ENCODE measurements around the gene HOXD4. TPM values are rescaled to one million over a fixed set of nuclear protein-coding genes. Genes with fewer than 3 reads are reported as not detected.

HOXD4 gene
- total and polyA plus RNA-seq, 8 donors = 0.17 to 0.99 (median 0.68) TPM

GRCh38 chr2:176187899-176188773 lies 36.8 kb downstream of the HOXD4 start, which contains the start of gene HOXD1:
Gene HOXD1, plus strand, starts transcription at chr2:176188668. Its CDS starts 134 bp downstream, at chr2:176188802.
- no peaks in the 10 kb centered on the region for H3K9me3 ChIP-seq
- no peak for TF ChIP-seq CTCF (IDR thresholded peaks at IDR 0.05)
- peak; percentile 90 for ATAC-seq
- no peaks in the 10 kb centered on the region for H3K36me3 ChIP-seq
- intact Hi-C loops (cut with DNase I) = no loop called here
- H3K27ac ChIP-seq = peak within 1 kb of the TSS; percentile 53 to 60
- H3K4me3 ChIP-seq = peak within 1 kb of the TSS; percentile 45 to 47
- DNase-seq = peak in 3 of 4 donors; percentile 36 to 84 (median 59)
- peaks cover 54 to 100% of the 10 kb centered on the region in 2 donors for H3K27me3 ChIP-seq
- H3K4me1 ChIP-seq = peaks cover 3 to 24% of the 10 kb centered on the region in 2 donors

- DNase-seq = peak in 1 of 4 donors; percentile 80
Observed at GRCh38 chr2:176188774-176189680, 37.7 kb downstream of the HOXD4 start.

GRCh38 chr2:176189681-176190641 lies 38.6 kb downstream of the HOXD4 start:
- H3K36me3 ChIP-seq = no peaks in the 10 kb centered on the region
- no peak for TF ChIP-seq CTCF (IDR thresholded peaks at IDR 0.05)
- H3K27me3 ChIP-seq = peaks cover 61 to 100% of the 10 kb centered on the region in 2 donors
- H3K27ac ChIP-seq = no peak overlapping the region
- ATAC-seq (peak; percentile 6), DNase-seq (peak in 1 of 4 donors; percentile 26)
- peaks cover 3 to 24% of the 10 kb centered on the region in 2 donors for H3K4me1 ChIP-seq
- peak overlapping the region; percentile 45 to 47 for H3K4me3 ChIP-seq
- intact Hi-C loops (cut with DNase I) = no loop called here
- no peaks in the 10 kb centered on the region for H3K9me3 ChIP-seq

More at GRCh38 chr2:176188774-176189680, 37.7 kb downstream of the HOXD4 start:
- Histone ChIP-seq H3K9me3 (no peaks in the 10 kb centered on the region), H3K36me3 (no peaks in the 10 kb centered on the region), H3K27me3 (peaks cover 61 to 100% of the 10 kb centered on the region in 2 donors), H3K27ac (peak overlapping the region in 1 of 2 donors; percentile 31), H3K4me1 (peaks cover 3 to 24% of the 10 kb centered on the region in 2 donors), H3K4me3 (peak overlapping the region; percentile 45 to 47)
- peak; percentile 59 for ATAC-seq
- TF ChIP-seq CTCF (IDR thresholded peaks at IDR 0.05) = no peak
- intact Hi-C loops (cut with DNase I) = no loop called here

- H3K9me3 ChIP-seq = no peaks in the 10 kb centered on the region
- TF ChIP-seq CTCF (IDR thresholded peaks at IDR 0.05) = no peak
- H3K4me1 ChIP-seq = peaks cover 3 to 24% of the 10 kb centered on the region in 2 donors
- DNase-seq (no peak), ATAC-seq (no peak)
- H3K27ac ChIP-seq = no peak overlapping the region
- intact Hi-C loops (cut with DNase I) = no loop called here
- no peaks in the 10 kb centered on the region for H3K36me3 ChIP-seq
- no peak overlapping the region for H3K4me3 ChIP-seq
- peaks cover 55 to 99% of the 10 kb centered on the region in 2 donors for H3K27me3 ChIP-seq
Observed at GRCh38 chr2:176192351-176192750, 41.0 kb downstream of the HOXD4 start.
